NOMO-1 treated with DMSO at 0.1 percent for 48 hours (cell line): ENCODE measurements around the gene RASL10B.

Experiments
- DNase-seq: peaks from one replicate; lab custom pipeline; 2025; ENCODE audit not compliant: unreplicated experiment; lab: John Stamatoyannopoulos, UW

RASL10B gene

DNA sequence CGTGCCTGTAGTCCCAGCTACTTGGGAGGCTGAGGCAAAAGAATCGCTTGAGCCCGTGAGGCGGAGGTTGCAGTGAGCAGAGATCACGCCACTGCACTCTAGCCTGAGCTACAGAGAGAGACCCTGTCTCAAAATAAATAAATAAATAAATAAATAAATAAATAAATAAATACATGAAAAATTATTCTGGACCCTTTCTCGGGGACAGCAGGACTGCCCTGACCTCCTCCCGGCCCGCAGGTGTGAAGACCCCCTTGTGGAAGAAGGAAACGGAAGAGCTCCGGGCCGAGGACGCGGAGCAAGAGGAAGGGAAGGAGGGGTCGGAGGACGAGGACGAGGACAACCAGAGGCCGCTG lies 32.3 kb downstream of the RASL10B start:
- DNase-seq: no peak

- DNase-seq: peak; percentile 84
Observed at GRCh38 chr17:35764123-35764991, 32.9 kb downstream of the RASL10B start.

DNA sequence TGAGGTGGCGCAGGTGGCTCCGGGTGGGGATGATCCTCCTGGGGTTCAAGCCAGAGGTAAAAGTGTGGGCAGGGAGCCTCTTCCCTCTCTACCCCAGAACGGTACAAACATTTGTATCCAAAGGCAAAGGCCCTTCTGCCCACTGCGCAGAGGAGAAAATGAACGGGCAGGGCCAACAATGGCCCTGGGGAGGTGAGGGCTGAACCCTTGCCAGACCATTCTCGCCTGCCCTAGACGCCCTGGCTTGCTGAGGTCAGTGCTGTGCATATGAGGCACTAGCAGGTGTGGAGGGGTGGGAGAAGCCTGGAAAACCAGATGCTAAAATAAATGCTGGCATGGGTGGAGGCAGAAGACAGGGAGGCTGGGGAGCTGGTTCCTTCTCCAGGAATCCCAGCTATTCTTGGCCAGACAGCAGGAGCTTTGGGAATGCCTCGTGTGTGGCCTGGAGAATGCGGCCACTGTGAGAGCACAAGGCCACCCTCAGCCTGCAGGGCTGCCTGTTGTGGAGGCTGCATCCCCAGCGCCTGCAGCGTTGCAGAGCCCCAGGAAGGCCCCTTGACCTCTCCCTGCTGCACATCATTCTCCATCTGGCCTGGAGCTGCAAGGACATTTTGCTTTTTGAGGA lies 33.8 kb downstream of the RASL10B start:
- no peak for DNase-seq

DNA sequence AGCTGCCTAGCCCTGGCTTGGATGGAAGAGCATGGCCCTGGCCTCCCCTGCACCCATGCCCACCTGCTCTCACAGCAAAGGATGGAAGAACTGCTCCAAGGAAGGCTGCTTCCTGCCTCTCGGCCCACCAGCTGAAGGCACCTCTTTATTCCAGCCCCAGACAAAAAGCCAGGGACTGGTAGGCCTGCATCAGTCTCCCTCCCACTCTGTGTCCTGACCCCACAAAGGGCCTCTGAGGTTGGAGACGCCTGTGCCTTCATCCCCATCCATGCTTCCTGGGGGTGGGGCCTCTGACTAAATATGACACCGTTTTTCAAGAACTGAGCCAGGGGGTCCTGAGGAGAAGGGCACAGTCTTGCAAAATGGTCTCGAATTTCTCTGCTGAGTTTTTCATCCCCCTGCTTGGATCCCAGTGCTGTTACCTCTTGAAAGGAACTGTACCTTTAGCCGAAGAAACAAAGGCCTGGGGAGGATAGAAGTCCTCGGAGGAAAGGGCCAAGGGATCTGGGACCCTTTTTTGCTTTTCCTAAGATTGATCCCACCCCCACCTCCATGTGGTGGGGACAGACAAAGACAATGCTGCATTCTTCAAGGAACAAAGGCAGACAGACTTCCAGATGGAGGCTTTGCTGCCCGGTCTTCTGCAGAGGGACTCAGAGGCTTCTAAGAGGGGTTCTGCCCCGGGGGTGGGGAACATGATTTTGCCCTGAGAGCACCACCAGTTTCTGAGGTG lies 34.5 kb downstream of the RASL10B start:
- no peak for DNase-seq

DNA sequence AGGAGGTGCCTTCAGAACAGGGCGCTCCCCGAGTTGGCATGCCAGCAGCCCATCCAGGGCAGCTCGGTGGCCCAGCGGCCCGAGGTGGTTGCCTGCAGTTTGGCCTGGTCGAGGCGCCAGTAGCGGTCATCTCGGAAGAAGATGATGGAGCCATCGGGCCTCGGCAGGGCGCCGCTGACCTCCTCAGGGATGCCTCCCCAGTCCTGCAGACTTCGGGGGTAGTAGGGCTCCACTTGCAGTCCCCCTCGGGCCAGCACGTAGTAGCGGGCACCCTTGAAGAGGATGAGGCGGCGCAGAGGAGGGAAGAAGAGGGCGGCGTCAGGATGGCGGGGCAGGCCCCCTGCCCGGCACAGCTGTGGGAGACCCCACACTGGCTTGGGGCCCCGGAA lies 35.0 kb downstream of the RASL10B start:
- no peak for DNase-seq

DNA sequence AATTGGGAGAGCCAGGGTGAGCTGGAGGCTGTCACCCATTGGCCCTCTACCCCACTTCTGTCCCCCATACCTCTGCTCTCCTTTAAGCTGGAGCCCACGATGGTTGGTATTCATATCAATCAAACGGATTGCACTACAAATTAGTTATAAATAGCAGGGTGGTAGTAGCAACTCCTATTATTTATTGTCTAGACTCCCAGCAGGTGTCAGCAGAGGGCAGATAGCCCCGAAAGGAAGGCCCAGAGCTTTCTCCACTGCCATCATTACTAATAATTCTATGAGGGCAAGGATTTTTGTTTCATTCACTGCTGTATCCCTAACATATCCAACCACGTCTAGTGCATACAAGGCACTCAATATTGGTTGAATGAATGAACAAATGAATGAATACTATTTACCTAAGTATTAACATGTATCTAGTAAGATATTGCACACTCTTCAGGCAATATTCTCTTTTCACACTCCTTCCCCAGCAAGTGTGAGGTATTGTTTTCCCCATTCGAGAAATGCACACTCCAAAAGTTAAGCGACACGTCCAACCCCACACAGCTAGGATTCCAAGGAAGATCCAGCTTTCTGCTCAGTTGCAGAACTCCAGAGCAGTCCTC lies 35.6 kb downstream of the RASL10B start:
- DNase-seq: peak; percentile 38

GRCh38 chr17:35768797-35769196 lies 37.4 kb downstream of the RASL10B start:
- DNase-seq: no peak

GRCh38 chr17:35769895-35770486 lies 38.6 kb downstream of the RASL10B start:
- DNase-seq: no peak

DNA sequence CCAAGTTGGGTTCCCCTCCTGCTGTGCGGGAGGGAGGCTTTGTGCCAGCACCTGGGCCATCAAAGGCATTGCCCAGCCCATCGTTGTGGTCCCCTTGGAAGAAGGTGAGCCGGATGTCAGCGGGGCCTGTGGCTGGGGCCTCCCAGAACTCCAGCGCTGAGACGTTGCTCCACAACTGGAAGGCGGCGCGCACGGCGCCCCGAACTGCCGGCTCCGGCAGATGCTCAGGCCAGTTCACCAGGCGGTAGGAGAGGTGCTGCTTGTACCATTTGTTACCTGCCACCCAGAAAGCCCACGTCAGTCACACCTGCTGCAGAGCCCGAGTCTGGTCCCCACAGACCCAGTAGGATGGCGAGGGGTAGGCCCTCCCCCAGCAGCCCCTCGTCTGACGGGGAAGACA lies 41.7 kb downstream of the RASL10B start:
- no peak for DNase-seq

DNA sequence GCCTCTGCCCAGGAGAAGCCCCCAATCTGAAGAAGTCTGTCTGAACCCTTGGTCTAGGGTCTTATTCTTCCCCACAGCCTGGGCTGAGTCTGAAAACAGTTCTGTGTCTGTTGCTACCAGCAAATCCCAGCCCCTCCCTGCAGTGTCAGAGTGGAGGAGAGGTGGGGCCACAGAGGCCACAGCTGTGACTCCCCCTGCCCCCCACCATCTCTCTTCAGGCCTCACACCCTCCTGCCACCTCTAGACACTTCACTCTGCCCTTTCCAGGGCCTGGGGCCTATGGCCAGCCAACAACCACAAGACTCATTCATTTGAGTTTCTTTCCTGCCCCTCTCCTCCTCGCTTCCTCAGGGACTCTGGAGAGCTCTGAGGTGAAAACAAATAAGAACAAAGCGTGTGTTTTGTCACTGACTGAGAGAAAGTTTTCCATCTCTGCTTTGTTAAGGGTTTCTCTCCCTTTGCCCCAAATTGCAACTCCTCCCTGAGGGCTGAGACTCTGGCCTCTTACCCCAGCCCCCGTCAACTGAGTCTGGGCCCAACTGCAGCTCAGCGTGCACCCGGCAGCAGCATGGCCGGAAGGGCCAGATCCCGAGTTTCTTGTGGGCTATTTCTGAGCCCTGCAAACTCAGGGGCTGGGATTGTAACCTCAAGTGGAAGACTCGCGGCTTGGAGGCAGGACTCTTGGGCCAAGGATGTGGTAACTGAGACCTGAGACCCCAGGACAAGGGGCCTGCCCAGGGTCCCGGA lies 42.4 kb downstream of the RASL10B start:
- no peak for DNase-seq

- DNase-seq: no peak
Observed at GRCh38 chr17:35774499-35774898, 43.1 kb downstream of the RASL10B start.

DNA sequence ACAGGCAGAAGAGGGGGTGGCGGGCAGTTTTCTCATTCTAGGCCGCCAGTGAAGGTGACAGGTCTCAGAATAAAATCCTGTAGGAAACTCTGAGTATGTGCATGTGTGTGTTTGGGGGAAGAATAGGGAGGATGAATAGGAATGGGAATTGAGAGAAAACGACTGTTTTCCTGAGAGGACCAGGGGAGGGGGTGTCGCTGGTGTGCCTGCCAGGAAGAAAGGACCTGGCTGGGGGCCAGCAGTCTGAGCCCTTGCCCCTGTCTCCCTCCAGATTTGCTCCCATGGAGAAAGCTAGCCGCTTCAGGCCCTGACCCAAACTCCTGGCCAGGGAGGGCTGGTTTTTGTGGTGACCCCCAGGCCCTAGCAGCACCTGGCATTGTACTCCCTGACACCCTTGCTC lies 43.6 kb downstream of the RASL10B start:
- DNase-seq: no peak

GRCh38 chr17:35775583-35775982 lies 44.1 kb downstream of the RASL10B start:
- no peak for DNase-seq

DNA sequence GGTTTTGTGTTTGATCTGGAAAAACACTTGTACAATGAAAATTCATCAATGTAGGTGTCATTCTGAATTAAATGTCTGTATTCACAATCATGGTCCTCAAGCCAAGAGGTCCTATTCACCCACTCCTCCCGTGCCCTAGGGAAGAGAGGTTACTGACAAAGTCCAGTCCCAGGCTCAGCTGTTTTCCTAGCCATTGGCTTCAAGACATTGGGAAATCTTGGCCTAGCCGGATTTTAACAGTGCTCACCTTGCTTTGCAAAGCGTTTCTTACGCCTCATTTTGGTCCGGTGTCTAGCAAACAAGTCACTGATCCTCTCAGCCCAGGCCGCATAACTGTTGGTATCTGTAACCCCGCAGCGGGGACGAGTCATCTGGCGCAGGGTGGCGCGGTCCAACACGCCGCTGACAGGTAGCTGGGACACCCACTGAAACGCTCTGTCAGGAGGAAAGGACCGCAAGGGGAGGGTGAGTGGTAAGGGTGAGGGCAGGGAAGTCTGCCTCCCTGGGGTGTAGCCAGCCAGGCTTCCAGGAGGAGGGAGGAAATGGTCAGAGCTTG lies 47.3 kb downstream of the RASL10B start:
- DNase-seq: no peak

DNA sequence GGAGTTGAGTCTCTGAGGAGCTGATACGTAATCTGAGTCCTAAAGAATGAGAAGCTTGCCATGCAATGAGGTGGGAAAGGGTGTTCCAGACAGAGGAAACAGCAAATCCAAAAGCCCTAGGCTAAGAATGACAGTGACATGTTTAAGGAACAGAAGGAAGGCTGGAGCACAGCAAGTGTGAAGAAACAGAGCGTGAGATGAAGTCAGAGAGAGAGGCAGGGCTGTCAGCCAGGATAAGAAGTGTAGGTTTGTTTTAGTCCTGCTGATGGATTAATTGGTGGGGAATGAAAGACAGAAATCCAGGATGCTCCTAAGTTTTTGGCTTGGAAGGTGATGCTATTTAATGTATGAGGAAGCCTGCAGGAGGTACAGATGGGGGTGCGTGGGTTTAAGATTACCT lies 49.5 kb downstream of the RASL10B start:
- DNase-seq: no peak

GRCh38 chr17:35784895-35785294 lies 53.5 kb downstream of the RASL10B start:
- no peak for DNase-seq

- DNase-seq: no peak
Observed at GRCh38 chr17:35786941-35787432, 55.5 kb downstream of the RASL10B start.

GRCh38 chr17:35788477-35789368 lies 57.3 kb downstream of the RASL10B start:
- DNase-seq: no peak

GRCh38 chr17:35790841-35791240 lies 59.4 kb downstream of the RASL10B start:
- DNase-seq: no peak
